Measurements from ENCODE around the gene LAIR1.
"Not testable (repeated sequence)": the region's sequence is repeated elsewhere in the genome, so short reads cannot be mapped to it uniquely, and the experiment has no call there.

LAIR1 gene

GRCh38 chr19:54325631-54326030, 39.1 kb downstream of the LAIR1 start:
- no peak for TF ChIP-seq CTCF (IDR thresholded peaks at IDR 0.05; ENCODE audit: low read length)
- no peak for TF ChIP-seq EZH2 (IDR thresholded peaks at IDR 0.05; ENCODE audit: borderline replicate concordance, low read length)
- Histone ChIP-seq H3K4me3 (ENCODE audit: low read depth, low read length, poor library complexity, severe bottlenecking) (no peak overlapping the region), H3K79me2 (ENCODE audit: insufficient read depth, low read length) (no peaks in the 10 kb centered on the region), H3K36me3 (ENCODE audit: insufficient read depth, low read length) (no peaks in the 10 kb centered on the region), H3K9me2 (ENCODE audit: low read depth, low read length) (no peaks in the 10 kb centered on the region), H3K4me2 (ENCODE audit: low read length) (no peak overlapping the region), H3K9ac (ENCODE audit: low read length) (no peak overlapping the region), H3F3A (ENCODE audit: insufficient read depth, low read length) (no peaks in the 10 kb centered on the region), H4K20me1 (ENCODE audit: insufficient read depth, low read length) (no peaks in the 10 kb centered on the region), H2AFZ (ENCODE audit: low read length) (no peak overlapping the region), H3K4me1 (ENCODE audit: insufficient read depth, low read length, severe bottlenecking) (no peaks in the 10 kb centered on the region), H3K27me3 (ENCODE audit: insufficient read depth, low read length) (peaks cover 4% of the 10 kb centered on the region; the same call in 1 of the 2 replicates), H3K9me3 (ENCODE audit: low read length) (no peaks in the 10 kb centered on the region), H3K27ac (ENCODE audit: low read depth, low read length, poor library complexity, severe bottlenecking) (no peak overlapping the region)

- H3K9me2 ChIP-seq (ENCODE audit: low read depth, low read length): no peaks in the 10 kb centered on the region
- H3F3A ChIP-seq (ENCODE audit: insufficient read depth, low read length): no peaks in the 10 kb centered on the region
- no peak overlapping the region for H3K9ac ChIP-seq (ENCODE audit: low read length)
- H3K4me2 ChIP-seq (ENCODE audit: low read length): no peak overlapping the region
- no peaks in the 10 kb centered on the region for H3K79me2 ChIP-seq (ENCODE audit: insufficient read depth, low read length)
- H3K27ac ChIP-seq (ENCODE audit: low read depth, low read length, poor library complexity, severe bottlenecking): no peak overlapping the region
- no peak for TF ChIP-seq EZH2 (IDR thresholded peaks at IDR 0.05; ENCODE audit: borderline replicate concordance, low read length)
- peak; percentile 84 for TF ChIP-seq CTCF (IDR thresholded peaks at IDR 0.05; ENCODE audit: low read length)
- no peaks in the 10 kb centered on the region for H3K36me3 ChIP-seq (ENCODE audit: insufficient read depth, low read length)
- no peaks in the 10 kb centered on the region for H4K20me1 ChIP-seq (ENCODE audit: insufficient read depth, low read length)
- no peak overlapping the region for H2AFZ ChIP-seq (ENCODE audit: low read length)
- H3K4me1 ChIP-seq (ENCODE audit: insufficient read depth, low read length, severe bottlenecking): no peaks in the 10 kb centered on the region
- no peak overlapping the region for H3K4me3 ChIP-seq (ENCODE audit: low read depth, low read length, poor library complexity, severe bottlenecking)
- no peaks in the 10 kb centered on the region for H3K9me3 ChIP-seq (ENCODE audit: low read length)
- peaks cover 7% of the 10 kb centered on the region; the same call in 1 of the 2 replicates for H3K27me3 ChIP-seq (ENCODE audit: insufficient read depth, low read length)
Observed at GRCh38 chr19:54325194-54325621, 39.5 kb downstream of the LAIR1 start.

GRCh38 chr19:54324071-54324470, 40.7 kb downstream of the LAIR1 start:
- Histone ChIP-seq H3F3A (ENCODE audit: insufficient read depth, low read length) (no peaks in the 10 kb centered on the region), H3K27me3 (ENCODE audit: insufficient read depth, low read length) (peaks cover 7% of the 10 kb centered on the region; the same call in 1 of the 2 replicates), H3K9me3 (ENCODE audit: low read length) (no peaks in the 10 kb centered on the region), H2AFZ (ENCODE audit: low read length) (no peak overlapping the region), H3K27ac (ENCODE audit: low read depth, low read length, poor library complexity, severe bottlenecking) (no peak overlapping the region), H3K4me2 (ENCODE audit: low read length) (no peak overlapping the region), H3K79me2 (ENCODE audit: insufficient read depth, low read length) (no peaks in the 10 kb centered on the region), H4K20me1 (ENCODE audit: insufficient read depth, low read length) (no peaks in the 10 kb centered on the region), H3K4me1 (ENCODE audit: insufficient read depth, low read length, severe bottlenecking) (no peaks in the 10 kb centered on the region), H3K4me3 (ENCODE audit: low read depth, low read length, poor library complexity, severe bottlenecking) (no peak overlapping the region), H3K9me2 (ENCODE audit: low read depth, low read length) (no peaks in the 10 kb centered on the region), H3K9ac (ENCODE audit: low read length) (no peak overlapping the region), H3K36me3 (ENCODE audit: insufficient read depth, low read length) (no peaks in the 10 kb centered on the region)
- TF ChIP-seq CTCF (IDR thresholded peaks at IDR 0.05; ENCODE audit: low read length): no peak
- TF ChIP-seq EZH2 (IDR thresholded peaks at IDR 0.05; ENCODE audit: borderline replicate concordance, low read length): no peak

GRCh38 chr19:54322934-54323333, 41.8 kb downstream of the LAIR1 start:
- H3K79me2 ChIP-seq (ENCODE audit: insufficient read depth, low read length); H3K9me2 ChIP-seq (ENCODE audit: low read depth, low read length); H3K36me3 ChIP-seq (ENCODE audit: insufficient read depth, low read length); H3K9me3 ChIP-seq (ENCODE audit: low read length); H3K4me3 ChIP-seq (ENCODE audit: low read depth, low read length, poor library complexity, severe bottlenecking); H3K4me1 ChIP-seq (ENCODE audit: insufficient read depth, low read length, severe bottlenecking); H3F3A ChIP-seq (ENCODE audit: insufficient read depth, low read length); H3K27me3 ChIP-seq (ENCODE audit: insufficient read depth, low read length); H2AFZ ChIP-seq (ENCODE audit: low read length); H3K27ac ChIP-seq (ENCODE audit: low read depth, low read length, poor library complexity, severe bottlenecking); H3K4me2 ChIP-seq (ENCODE audit: low read length); H4K20me1 ChIP-seq (ENCODE audit: insufficient read depth, low read length); H3K9ac ChIP-seq (ENCODE audit: low read length): not testable (repeated sequence)

- not testable (repeated sequence) for H3K27ac ChIP-seq (ENCODE audit: low read depth, low read length, poor library complexity, severe bottlenecking); H4K20me1 ChIP-seq (ENCODE audit: insufficient read depth, low read length); H3K36me3 ChIP-seq (ENCODE audit: insufficient read depth, low read length); H3K4me3 ChIP-seq (ENCODE audit: low read depth, low read length, poor library complexity, severe bottlenecking); H3K79me2 ChIP-seq (ENCODE audit: insufficient read depth, low read length); H3K27me3 ChIP-seq (ENCODE audit: insufficient read depth, low read length); H3K9ac ChIP-seq (ENCODE audit: low read length); H3K9me2 ChIP-seq (ENCODE audit: low read depth, low read length); H3F3A ChIP-seq (ENCODE audit: insufficient read depth, low read length); H3K4me2 ChIP-seq (ENCODE audit: low read length); H3K4me1 ChIP-seq (ENCODE audit: insufficient read depth, low read length, severe bottlenecking); H2AFZ ChIP-seq (ENCODE audit: low read length); H3K9me3 ChIP-seq (ENCODE audit: low read length)
Observed at GRCh38 chr19:54322295-54322694, 42.4 kb downstream of the LAIR1 start.
